ENCODE results near the gene PRXL2A. TPM values are rescaled to one million over a fixed set of nuclear protein-coding genes. Genes with fewer than 3 reads are reported as not detected.
A peak's percentile ranks its signal among the peaks of the same experiment; 100 is the strongest.

Gene PRXL2A
- total and polyA plus RNA-seq, 2 experiments from 2014 or later = 166 to 222 TPM

DNA sequence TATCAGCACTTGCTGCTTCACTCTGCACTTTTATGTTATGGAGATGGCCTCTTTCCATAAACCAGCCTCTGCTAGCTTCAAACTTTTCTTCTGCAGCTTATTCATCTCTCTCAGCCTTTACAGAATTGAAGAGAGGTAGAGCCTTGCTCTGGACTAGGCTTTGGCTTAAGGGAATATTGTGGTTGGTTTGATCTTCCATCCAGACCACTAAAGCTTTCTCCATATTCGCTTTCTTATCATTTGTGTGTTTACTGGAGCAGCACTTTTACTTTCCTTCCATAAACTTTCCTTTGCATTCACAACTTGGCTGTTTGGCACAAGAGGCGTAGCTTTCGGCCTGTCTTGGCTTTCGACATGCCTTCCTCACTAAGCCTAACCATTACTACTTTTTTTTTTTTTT is 28.2 kb upstream of the PRXL2A start:
- H3K79me2 ChIP-seq = no peaks in the 10 kb centered on the region
- H3K4me3 ChIP-seq = no peak overlapping the region
- no peaks in the 10 kb centered on the region for H3K9me3 ChIP-seq (ENCODE audit: low read depth)
- H2AFZ ChIP-seq = no peak overlapping the region
- whole genome bisulfite sequencing (ENCODE audit: low lambda C conversion rate, missing lambda C conversion rate) = 48% methylated on average over 4 of the region's 4 CpGs
- DNase-seq (ENCODE audit: low spot score) = no peak
- H4K20me1 ChIP-seq (ENCODE audit: insufficient read depth, poor library complexity, severe bottlenecking) = no peaks in the 10 kb centered on the region
- no peaks in the 10 kb centered on the region for H3K9me2 ChIP-seq (replicated peaks; ENCODE audit: insufficient read depth)
- no peaks in the 10 kb centered on the region for H3K27me3 ChIP-seq
- TF ChIP-seq, protein P1, sequence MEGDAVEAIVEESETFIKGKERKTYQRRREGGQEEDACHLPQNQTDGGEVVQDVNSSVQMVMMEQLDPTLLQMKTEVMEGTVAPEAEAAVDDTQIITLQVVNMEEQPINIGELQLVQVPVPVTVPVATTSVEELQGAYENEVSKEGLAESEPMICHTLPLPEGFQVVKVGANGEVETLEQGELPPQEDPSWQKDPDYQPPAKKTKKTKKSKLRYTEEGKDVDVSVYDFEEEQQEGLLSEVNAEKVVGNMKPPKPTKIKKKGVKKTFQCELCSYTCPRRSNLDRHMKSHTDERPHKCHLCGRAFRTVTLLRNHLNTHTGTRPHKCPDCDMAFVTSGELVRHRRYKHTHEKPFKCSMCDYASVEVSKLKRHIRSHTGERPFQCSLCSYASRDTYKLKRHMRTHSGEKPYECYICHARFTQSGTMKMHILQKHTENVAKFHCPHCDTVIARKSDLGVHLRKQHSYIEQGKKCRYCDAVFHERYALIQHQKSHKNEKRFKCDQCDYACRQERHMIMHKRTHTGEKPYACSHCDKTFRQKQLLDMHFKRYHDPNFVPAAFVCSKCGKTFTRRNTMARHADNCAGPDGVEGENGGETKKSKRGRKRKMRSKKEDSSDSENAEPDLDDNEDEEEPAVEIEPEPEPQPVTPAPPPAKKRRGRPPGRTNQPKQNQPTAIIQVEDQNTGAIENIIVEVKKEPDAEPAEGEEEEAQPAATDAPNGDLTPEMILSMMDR (IDR thresholded peaks at IDR 0.05; ENCODE audit: poor library complexity) = no peak
- TF ChIP-seq EZH2 (IDR thresholded peaks at IDR 0.05; ENCODE audit: borderline replicate concordance) = no peak
- no peak for TF ChIP-seq EZH2phosphoT487 (IDR thresholded peaks at IDR 0.05; ENCODE audit: low read depth, severe bottlenecking, unreplicated experiment)
- H3K4me2 ChIP-seq = no peak overlapping the region
- H3K36me3 ChIP-seq (replicated peaks; ENCODE audit: insufficient read depth, low read depth) = no peaks in the 10 kb centered on the region
- no peak overlapping the region for H3K27ac ChIP-seq
- H3K4me1 ChIP-seq (ENCODE audit: insufficient read depth) = no peaks in the 10 kb centered on the region

DNA sequence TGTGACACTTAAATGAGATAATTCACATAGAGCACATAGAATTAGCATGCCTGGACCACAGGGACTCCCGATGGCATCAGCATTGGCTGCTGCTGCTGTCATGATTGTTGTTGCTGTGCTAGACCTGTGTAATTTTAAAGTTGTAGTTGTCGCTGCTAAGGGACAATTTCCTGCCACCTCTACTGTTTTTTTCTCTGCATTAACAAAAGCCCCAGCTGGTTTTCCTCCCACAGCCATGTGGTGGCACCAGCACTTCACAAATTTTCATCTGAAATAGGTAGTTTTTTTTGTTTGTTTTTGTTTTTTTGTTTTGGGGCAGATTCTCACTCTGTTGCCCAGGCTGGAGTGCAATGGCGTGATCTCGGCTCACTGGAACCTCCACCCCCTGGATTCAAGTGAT is 25.4 kb upstream of the PRXL2A start:
- DNase-seq (ENCODE audit: low spot score) = peak; percentile 61
- no peak overlapping the region for H2AFZ ChIP-seq
- WGBS (ENCODE audit: low lambda C conversion rate, missing lambda C conversion rate) = 16% methylated on average over 4 of the region's 4 CpGs

GRCh38 chr10:80390740-80391139 is 17.6 kb upstream of the PRXL2A start:
- Histone ChIP-seq H3K4me3 (no peak overlapping the region), H3K27ac (no peak overlapping the region), H2AFZ (no peak overlapping the region), H3K4me2 (no peak overlapping the region), H3K4me1 (ENCODE audit: insufficient read depth) (no peaks in the 10 kb centered on the region), H3K27me3 (no peaks in the 10 kb centered on the region), H3K79me2 (no peaks in the 10 kb centered on the region), H3K9me3 (ENCODE audit: low read depth) (no peaks in the 10 kb centered on the region), H4K20me1 (ENCODE audit: insufficient read depth, poor library complexity, severe bottlenecking) (no peaks in the 10 kb centered on the region), H3K36me3 (replicated peaks; ENCODE audit: insufficient read depth, low read depth) (no peaks in the 10 kb centered on the region), H3K9me2 (replicated peaks; ENCODE audit: insufficient read depth) (no peaks in the 10 kb centered on the region)
- DNase-seq (ENCODE audit: low spot score) = no peak
- no peak for TF ChIP-seq EZH2 (IDR thresholded peaks at IDR 0.05; ENCODE audit: borderline replicate concordance)
- TF ChIP-seq EZH2phosphoT487 (IDR thresholded peaks at IDR 0.05; ENCODE audit: low read depth, severe bottlenecking, unreplicated experiment) = no peak
- TF ChIP-seq, protein P1 (IDR thresholded peaks at IDR 0.05; ENCODE audit: poor library complexity) = no peak
- 70% methylated on average over 9 of the region's 9 CpGs for WGBS (ENCODE audit: low lambda C conversion rate, missing lambda C conversion rate)

More for the DNA sequence above, 25.4 kb upstream of the PRXL2A start:
- H4K20me1 ChIP-seq (ENCODE audit: insufficient read depth, poor library complexity, severe bottlenecking) = no peaks in the 10 kb centered on the region
- H3K27me3 ChIP-seq = no peaks in the 10 kb centered on the region
- no peaks in the 10 kb centered on the region for H3K79me2 ChIP-seq
- H3K4me3 ChIP-seq = no peak overlapping the region
- no peak for TF ChIP-seq EZH2phosphoT487 (IDR thresholded peaks at IDR 0.05; ENCODE audit: low read depth, severe bottlenecking, unreplicated experiment)
- TF ChIP-seq, protein P1 (IDR thresholded peaks at IDR 0.05; ENCODE audit: poor library complexity) = peak; percentile 81
- no peaks in the 10 kb centered on the region for H3K36me3 ChIP-seq (replicated peaks; ENCODE audit: insufficient read depth, low read depth)
- H3K27ac ChIP-seq = no peak overlapping the region
- H3K4me1 ChIP-seq (ENCODE audit: insufficient read depth) = no peaks in the 10 kb centered on the region
- no peak overlapping the region for H3K4me2 ChIP-seq
- no peaks in the 10 kb centered on the region for H3K9me2 ChIP-seq (replicated peaks; ENCODE audit: insufficient read depth)
- no peaks in the 10 kb centered on the region for H3K9me3 ChIP-seq (ENCODE audit: low read depth)

DNA sequence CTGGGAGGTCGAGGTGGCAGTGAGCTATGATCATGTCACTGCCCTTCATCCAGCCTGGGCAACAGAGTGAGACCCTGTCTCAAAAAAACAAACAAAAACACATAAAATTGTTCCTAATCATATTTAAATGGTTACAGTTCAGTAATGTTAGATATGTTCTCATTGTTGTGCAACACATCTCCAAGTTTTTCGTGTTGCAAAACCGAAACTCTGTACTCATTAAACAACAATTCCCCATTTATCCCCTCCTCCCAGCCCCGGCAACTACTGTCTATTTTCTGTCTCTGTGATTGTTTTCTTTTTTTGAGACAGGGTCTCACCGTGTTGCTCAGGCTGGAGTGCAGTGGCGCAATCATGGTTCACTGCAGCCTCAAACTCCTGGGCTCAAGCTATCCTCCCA is 16.1 kb upstream of the PRXL2A start:
- no peak for TF ChIP-seq EZH2phosphoT487 (IDR thresholded peaks at IDR 0.05; ENCODE audit: low read depth, severe bottlenecking, unreplicated experiment)
- TF ChIP-seq, protein P1 (IDR thresholded peaks at IDR 0.05; ENCODE audit: poor library complexity) = no peak
- no peak for TF ChIP-seq EZH2 (IDR thresholded peaks at IDR 0.05; ENCODE audit: borderline replicate concordance)
- Histone ChIP-seq H3K36me3 (replicated peaks; ENCODE audit: insufficient read depth, low read depth) (no peaks in the 10 kb centered on the region), H3K27ac (no peak overlapping the region), H4K20me1 (ENCODE audit: insufficient read depth, poor library complexity, severe bottlenecking) (no peaks in the 10 kb centered on the region), H3K9me3 (ENCODE audit: low read depth) (no peaks in the 10 kb centered on the region), H3K9me2 (replicated peaks; ENCODE audit: insufficient read depth) (no peaks in the 10 kb centered on the region), H3K79me2 (no peaks in the 10 kb centered on the region), H3K4me1 (ENCODE audit: insufficient read depth) (no peaks in the 10 kb centered on the region), H3K27me3 (no peaks in the 10 kb centered on the region), H3K4me3 (no peak overlapping the region), H2AFZ (no peak overlapping the region), H3K4me2 (no peak overlapping the region)
- 93% methylated on average over 6 of the region's 6 CpGs for WGBS (ENCODE audit: low lambda C conversion rate, missing lambda C conversion rate)
- DNase-seq (ENCODE audit: low spot score) = no peak

Measured in hepatocyte (in vitro differentiated cells).